ENCODE measurements around the gene VPREB1.
"Not testable (repeated sequence)": the region's sequence is repeated elsewhere in the genome, so short reads cannot be mapped to it uniquely, and the experiment has no call there.

VPREB1 gene

DNA sequence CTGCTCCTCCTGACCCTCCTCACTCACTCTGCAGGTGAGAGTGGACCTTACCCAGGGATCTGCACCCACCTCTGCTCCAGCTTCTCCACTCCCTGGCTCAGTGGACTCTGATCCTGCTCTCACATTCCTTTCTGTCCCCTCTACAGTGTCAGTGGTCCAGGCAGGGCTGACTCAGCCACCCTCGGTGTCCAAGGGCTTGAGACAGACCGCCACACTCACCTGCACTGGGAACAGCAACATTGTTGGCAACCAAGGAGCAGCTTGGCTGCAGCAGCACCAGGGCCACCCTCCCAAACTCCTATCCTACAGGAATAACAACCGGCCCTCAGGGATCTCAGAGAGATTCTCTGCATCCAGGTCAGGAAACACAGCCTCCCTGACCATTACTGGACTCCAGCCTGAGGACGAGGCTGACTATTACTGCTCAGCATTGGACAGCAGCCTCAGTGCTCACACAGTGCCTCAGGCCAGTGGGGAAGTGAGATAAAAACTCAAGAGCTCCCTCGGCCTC is 29.7 kb upstream of the VPREB1 start:
- DNase-seq (ENCODE audit: low read depth): no peak

DNA sequence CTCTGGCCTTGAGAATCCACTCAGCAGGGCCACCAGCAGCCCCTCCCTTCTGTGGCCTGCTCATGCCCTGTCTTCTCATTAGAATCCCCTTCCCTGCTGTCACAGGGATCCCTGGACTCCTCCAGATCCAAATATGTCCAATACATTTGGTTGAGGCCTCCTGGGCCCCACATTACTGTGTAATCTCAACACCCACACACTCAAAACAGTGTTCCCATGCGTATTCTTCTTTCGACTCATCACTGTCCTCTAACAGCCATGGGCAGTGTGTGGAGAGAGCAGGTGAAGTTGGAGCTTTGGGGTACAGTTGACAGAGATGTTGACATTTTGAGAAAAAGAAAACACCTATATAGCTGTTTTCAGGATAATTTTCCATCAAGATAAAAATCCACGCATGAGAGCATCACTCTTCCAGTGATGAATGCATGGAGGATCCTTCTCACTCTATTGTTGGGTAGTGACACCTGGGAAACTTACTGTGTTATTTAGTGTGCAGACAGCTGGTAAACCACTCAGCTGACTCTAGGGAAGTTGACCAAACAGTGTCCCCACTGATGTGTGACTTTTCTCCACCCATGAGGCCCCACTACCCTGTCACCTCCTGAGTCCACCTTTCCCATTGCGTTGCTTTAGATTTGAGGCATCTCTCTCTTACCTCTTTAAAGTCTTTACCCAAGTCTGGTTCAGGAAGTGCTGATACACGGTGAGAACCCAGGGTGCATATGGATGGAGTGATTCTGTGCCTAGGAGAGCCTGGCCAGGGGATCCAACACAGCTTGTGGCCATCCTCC is 28.7 kb upstream of the VPREB1 start:
- DNase-seq (ENCODE audit: low read depth): no peak

DNA sequence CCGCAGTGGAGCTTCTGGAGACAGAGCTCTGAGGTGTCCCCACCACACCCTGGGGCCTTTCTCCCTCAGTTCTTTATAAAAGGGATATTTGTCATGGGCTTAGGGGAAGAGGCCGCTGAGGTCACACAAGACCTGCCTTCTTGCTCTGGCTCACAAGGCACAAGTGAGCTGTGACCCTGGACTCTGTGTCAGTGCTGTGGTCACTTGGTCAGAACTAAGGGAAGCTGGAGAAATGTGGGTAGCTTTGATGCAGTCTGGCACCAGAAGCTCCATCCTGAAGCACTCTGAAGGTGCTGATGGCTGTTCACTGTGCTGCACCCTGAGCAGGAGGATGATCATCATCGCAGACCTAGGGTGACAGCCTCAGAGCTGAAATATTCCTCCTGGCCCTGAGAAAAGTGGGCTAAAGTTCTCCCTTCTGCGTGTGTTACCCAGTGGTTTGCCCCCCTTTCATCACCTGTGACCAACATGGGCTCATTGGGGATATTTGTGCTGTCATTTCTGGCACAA is 28.1 kb upstream of the VPREB1 start:
- no peak for DNase-seq (ENCODE audit: low read depth)

DNA sequence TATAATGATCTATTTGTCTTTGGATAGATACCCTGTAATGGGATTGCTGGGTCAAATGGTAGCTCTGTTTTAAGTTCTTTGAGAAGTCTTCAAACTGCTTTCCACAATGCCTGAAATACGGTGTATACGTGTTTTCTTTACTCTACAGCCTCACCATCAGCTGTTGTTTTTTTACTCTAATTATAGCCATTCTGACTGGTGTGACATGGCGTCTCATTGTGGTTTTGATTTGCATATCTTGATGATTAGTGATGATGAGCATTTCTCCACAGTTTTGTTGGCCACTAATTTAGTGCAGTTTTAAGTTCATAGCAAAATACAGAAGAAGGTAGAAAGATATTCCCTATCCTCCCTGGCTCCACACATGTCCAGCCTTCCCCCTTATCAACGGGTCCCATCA is 26.3 kb upstream of the VPREB1 start:
- no peak for DNase-seq (ENCODE audit: low read depth)

DNA sequence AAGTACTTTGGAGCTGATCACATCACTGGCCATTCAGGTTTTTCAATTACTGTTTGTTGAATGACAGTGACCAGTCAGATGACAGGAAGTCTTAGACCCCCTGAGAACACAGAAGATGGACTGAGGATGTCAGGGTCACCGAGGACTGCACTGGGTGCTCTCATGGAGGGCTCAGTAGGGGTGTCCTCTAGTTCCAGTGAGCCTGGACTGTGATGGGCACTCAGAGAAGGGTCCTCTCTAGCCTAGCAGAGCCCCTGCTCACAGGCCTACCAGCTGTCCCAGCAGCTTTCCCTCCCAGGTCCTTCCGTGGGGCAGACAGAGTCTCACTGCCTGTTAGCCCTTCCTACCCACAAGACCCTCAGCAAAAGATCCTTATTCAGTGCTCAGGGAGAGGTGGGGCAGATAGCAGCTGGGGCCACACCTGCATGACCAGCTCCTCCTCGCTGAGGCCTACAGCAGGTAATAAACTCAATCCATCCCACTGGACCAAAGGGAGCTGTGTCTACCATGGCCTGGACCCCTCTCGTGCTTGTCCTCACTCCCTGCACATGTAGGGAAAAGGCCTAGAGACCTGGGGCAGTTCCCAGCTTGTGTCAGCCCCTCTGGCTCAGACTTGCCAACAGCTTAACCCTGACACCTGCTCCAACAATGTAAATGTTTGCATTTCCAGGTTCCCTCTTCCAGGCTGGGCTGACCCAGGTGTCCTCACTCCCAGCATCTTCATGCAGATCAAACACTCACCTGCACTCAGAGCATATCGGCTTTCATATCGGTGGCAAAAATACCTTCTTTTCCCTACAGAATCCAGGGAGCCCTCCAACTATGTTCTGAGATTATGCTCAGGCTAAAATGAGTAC is 25.2 kb upstream of the VPREB1 start:
- no peak for DNase-seq (ENCODE audit: low read depth)

DNA sequence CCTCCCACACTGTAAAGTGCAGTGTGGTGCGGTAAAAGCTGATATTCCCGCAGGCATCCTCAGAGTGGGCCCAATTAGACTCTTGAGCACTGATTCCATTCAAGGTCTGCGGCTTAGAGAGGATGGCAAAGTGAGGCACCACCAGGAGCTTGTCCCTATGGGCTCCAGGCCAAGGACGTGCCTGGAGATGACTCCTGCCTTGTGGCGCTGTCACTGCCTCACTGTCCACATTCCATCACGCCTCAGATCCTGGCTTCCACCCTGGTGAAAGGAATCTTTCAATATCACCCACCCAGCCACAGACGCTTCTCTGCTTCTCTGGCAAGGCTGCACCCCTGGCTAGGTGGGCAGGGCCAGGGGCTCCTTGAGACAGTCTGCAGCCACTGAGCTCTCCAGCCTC is 23.5 kb upstream of the VPREB1 start:
- not testable (repeated sequence) for DNase-seq (ENCODE audit: low read depth)

DNA sequence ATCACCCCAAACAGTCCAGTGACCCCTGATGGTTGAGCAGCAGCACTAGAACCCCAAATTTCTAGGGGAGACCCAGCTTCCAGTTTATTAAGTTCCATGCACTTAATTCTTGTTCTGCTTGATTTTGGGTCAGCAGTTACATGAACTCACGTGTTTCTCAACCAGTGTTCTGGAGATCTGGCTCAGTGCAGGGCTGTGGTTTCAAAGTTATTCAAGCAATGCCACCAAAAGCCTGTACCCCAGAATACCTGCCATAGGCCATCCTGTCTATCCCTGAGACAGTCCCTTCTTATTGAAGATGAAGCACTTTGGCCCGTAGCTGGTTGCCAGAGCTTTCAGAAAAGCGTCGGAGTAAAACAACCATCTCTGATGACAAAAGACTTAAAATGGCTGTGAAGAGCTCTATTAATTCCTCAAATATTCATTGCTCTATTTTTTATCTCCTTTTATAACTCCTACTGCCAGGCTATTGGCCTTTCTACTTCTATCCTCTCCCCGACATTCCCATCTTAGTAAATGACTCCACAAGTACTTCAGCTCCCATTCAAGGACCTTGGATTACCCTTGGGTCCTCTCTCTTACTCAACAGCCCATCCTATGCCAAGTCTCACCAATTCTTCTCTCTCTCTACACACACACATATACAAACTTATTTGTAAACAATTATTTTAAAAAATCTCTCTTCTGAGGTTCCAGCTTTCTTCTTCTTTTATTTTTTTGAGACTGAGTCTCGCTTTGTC is 18.0 kb upstream of the VPREB1 start:
- DNase-seq (ENCODE audit: low read depth): no peak

DNA sequence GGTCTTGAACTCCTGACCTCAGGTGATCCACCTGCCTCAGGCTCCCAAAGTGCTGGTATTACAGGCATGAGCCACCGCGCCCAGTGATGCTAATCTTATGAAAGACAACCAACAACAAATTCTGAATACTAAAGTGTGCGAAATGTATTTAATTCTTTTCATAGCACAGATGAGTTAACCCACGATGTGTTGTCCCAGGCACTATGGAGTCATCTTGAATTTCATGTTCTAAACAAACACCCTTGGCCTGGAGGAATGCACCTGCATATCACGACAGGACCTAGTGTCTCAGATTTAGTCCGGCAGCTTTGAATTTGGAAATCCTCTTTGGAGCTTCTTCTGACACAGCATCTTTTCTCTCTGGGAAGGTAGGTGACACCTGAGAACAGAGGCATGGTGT is 16.2 kb upstream of the VPREB1 start:
- DNase-seq (ENCODE audit: low read depth): no peak

DNA sequence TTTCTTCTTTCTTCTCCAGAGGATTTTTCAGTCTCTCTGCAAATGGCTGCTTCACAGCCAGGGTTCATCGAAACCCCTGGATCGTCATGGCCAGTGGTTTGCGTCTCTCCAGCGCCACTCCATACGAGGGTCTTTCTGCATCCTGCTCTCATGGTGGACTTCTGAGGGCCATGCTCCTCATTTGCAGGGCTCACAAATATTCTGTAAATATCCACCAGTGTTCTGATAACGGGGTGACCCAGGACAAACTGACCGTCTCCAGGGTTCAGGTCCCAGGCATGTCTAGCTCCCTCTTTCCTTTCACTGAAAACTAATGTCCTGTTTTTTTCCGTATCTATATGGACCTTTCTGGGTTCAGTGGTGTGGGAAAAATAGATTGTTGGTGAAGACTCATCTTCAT is 15.7 kb upstream of the VPREB1 start:
- DNase-seq (ENCODE audit: low read depth): no peak

DNA sequence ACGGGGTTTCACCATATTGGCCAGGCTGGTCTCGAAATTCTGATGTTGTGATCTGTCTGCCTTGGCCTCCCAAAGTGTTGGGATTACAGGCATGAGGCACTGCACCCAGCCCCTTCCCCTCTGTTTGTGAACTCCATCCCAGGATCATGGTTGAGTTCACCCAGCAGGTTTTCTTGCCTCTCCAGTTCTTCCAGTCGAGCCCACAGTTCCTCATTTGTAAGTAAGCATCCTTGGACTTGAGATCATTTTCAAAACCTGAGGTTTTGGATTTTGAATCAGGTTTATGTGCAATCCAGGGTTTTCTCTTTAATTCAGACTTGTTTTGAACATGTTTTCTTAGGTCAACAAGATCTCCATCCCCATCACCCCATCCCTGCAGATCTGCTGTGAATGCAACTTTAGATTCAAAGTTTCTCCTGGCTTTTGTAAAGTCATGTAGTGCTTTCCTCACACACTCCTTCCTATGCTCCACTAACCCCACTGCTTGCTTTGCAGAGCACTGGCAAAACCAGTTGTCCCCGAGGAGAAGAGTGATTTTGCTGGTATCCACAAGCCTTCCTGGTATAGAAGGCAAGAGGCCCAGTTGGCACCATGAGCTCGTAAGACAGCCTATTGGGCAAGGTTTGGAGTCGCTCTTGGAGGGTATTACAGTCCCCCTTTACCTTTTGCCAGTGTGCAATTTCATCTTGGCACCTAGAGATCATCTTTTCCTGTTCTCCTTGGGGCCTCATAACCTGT is 14.7 kb upstream of the VPREB1 start:
- DNase-seq (ENCODE audit: low read depth): no peak

DNA sequence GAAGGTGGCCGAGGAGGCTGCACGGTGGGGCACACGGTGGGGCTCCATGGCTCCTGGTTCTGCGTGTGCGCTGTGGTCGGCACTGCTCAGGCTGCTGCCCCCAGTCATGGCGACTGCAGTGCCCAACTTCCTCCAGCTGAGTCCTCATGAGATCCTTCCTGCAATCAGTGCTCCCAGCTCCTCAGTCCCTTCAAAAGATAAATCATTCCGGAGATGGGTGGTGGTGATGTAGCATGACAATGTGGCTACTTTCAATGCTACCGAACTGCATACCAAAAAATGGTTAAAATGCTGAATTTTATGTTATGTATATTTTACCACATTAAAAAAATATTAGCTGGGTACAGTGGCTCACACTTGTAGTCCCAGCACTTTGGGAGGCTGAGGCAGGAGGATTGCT is 14.1 kb upstream of the VPREB1 start:
- no peak for DNase-seq (ENCODE audit: low read depth)

DNA sequence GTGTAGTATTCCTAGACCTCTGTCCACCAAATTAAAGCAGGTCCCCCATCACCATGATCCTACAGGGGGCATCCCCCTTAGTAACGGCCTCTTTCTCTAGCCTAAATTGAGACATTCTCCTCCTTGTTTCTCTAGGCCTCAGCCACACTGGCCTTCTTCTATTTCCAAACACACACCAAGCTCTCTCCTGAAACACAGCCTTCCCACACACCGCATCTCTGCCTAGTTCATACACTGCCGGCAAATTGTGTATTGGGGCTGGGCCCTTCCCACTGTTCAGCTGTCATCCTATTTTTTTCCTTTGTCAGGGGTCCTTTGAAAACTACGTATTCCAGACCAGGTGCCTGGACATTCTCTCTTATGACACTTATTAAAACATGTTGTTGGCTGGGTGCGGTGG is 11.5 kb upstream of the VPREB1 start:
- DNase-seq (ENCODE audit: low read depth): no peak

DNA sequence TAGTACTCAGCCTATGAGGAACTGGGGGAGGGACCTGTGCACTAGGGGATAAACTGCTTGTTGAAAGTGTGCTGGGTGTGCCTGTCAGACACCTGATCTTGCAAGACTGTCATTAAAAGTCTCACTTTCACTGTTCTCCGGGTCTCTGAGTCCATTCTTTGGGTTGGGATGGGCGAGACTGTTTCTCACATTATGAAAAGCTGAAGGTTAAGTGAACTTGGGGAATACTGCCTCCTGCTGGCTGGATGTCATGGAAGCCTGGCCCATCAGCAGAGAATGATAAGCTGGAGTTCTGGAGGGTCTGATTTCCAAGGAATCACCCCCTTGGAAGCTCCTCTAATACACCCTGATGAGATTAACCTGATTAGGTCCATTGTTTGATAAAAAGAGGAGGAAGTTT is 9.0 kb upstream of the VPREB1 start:
- DNase-seq (ENCODE audit: low read depth): no peak

DNA sequence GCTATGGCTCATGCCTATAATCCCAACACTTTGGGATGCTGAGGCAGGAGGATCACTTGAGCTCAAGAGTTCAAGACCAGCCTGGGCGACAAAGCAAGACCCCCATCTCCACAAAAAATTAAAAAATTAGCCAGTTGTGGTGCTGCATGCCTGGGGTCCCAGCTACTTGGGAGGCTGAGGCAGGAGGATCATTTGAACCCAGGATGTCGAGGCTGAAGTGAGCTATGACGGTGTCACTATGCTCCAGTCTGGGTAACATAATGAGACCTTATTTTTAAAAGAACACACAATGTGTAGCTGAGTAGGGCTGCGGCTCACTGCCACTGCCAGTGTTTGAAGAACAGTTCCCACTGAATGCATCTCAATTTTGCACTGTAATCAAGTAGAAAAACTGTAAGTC is 7.1 kb upstream of the VPREB1 start:
- DNase-seq (ENCODE audit: low read depth): no peak

DNA sequence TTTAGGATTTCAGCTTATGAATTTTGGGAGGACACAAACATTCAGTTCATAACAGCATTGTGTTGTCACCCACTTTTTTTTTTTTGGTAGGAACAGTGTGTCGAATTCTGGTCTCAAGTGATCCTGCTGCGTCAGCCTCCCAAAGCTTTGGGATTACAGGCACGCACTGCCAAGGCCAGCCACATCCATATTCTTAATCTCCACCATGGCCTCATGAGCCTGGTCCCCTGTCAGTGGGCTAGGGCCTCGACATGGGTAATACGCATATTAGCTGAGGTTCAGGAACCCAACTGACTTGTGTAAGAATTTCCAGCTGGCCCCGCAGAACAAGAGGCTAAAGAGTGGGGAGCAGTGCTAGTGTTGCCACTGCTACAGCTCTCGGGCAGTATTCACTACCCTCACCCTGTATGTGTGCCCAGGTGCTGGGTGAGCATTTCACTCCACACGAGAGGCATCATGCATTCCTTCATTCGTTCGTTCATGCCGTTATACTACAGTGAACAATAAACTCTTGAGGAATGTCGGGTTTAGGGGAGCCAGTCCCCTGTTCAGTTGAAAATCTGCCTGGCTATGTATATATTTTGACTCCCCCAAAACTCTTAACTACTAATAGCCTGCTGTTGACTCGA is 5.2 kb upstream of the VPREB1 start:
- no peak for DNase-seq (ENCODE audit: low read depth)

DNA sequence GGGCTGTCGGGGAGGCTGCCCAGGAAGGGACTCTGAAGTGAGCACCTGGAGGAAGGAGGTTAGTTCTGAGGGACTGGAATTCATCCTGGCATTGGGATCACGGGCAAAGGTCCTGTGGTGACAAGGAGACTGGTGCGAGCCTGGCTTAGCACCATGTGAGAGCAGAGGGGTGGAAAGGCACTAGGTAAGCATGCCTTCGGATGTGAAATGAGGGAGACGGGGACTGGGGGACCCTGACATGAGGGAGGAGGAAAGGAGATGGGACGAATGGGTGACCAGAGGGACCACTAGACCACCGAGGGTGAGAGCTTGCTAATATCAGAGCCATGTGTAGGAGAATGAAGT is 3.1 kb upstream of the VPREB1 start:
- no peak for DNase-seq (ENCODE audit: low read depth)

DNA sequence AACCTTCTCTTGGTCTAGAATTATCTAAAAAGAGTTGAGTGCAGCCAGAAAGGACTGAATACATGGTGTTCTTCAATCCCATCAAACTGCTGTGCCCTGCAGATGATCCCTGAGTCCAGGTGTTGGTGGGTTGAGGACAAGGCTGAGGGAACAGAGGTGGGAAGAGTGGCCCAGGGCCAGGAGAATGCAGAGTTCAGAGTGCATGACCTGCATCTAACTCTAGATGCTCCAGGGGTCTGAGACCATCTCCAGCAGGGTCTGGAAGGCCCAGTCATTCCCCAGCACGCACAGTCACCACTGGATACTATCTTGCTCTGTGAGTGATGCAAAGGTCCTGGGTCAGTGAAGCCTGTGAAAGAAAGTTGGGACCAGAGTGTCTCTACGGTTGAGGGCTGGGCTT is 2.1 kb upstream of the VPREB1 start:
- no peak for DNase-seq (ENCODE audit: low read depth)

DNA sequence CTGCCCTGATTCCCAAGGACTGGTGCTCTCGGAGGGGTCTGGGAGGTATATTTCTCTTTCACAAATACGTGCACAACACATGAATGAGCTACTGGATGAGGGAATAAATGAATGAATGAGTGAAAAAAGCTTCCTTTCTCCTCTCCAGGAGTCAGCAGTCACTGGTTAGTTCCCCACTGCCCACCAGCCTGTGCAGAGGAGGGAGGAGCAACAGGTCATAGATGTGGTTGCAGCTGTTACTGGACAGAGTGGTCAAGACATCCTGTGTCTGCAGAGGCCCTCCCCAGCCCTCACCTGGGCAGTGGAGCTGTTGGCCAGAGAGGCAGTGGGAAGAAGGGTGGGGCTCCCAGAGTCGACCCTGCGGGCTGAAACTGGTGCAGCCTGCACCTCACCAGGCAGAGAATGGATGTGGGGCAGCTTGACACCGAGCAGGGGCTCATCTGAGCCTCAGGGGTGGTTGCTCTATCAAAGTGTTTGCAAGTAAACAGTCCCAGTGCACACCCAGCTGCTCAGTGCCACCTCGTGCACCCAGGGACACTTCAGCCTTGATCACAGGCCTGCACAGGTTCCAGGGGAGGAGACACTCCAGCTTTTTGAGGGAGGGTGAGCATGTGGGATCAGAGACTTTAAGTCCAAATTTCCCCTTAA is 1.4 kb upstream of the VPREB1 start:
- no peak for DNase-seq (ENCODE audit: low read depth)

DNA sequence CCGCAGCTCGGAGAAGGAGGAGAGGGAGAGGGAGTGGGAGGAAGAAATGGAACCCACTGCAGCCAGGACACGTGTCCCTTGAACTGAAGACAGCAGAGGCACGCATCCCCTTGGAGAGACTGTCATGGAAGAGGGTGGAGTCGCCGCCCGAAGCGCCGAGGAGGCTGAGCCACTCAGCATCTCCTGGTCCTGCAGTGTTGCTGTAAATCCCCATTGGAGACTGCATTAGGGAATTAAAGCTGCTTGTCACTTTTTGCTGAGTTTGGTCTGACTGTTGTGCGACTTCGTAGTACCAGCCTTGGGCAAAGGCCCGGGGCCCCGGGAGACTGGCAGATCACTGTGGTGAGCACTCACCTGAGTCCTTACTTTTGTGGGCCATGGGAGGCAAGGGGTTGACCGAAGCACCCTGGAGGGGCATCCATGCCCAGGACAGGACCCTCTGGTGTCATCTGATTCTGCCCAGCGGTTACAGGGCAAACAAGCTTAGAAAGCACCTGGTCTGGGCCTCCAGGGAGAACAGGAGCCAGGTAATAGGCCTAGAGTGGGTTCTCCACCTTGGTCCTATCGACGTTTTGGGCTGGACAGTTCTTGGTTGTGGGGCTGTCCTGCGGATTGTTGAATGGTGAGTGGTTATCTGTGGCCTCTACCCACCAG is 797 bp downstream of the VPREB1 start:
- DNase-seq (ENCODE audit: low read depth): no peak

DNA sequence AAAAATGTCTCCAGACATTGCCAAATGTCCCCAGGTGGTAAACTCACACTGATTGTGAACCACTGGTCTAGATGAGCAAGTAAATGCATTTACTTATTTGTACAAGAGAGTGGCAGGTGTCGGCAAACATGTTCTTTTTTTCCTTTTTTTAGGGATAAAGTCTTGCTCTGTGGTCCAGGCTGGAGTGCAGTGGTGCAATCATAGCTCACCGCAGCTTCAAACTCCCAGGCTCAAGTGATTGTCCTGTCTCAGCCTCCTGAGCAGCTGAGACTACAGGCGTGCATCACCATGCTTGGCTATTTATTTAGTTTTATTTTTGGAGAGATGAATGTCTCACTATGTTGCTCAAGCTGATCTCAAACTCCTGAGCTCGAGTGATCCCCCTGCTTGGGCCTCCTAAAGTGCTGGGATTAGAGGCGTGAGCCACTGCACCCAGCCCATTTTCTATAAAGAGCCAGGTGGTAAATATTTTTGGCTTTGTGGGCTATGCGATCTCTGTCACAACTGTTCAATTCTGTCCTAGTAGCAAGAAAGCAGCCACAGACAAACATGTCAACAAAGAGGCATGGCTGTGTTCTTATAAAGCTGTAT is 1.4 kb downstream of the VPREB1 start:
- no peak for DNase-seq (ENCODE audit: low read depth)

All from stimulated activated CD8-positive, alpha-beta memory T cell treated with anti-CD3 and anti-CD28 coated beads, Interleukin-12 subunit alpha, Interleukin-12 subunit beta, amount 100 ng/mL, for 4 hours (primary cell).